ENCODE results near the gene SH3GL3. TPM values are rescaled to one million over a fixed set of nuclear protein-coding genes. Genes with fewer than 3 reads are reported as not detected.

The SH3GL3 gene
- polyA plus RNA-seq, 1 of the 3 experiments (the other 2 are of a cell fraction): not detected

DNA sequence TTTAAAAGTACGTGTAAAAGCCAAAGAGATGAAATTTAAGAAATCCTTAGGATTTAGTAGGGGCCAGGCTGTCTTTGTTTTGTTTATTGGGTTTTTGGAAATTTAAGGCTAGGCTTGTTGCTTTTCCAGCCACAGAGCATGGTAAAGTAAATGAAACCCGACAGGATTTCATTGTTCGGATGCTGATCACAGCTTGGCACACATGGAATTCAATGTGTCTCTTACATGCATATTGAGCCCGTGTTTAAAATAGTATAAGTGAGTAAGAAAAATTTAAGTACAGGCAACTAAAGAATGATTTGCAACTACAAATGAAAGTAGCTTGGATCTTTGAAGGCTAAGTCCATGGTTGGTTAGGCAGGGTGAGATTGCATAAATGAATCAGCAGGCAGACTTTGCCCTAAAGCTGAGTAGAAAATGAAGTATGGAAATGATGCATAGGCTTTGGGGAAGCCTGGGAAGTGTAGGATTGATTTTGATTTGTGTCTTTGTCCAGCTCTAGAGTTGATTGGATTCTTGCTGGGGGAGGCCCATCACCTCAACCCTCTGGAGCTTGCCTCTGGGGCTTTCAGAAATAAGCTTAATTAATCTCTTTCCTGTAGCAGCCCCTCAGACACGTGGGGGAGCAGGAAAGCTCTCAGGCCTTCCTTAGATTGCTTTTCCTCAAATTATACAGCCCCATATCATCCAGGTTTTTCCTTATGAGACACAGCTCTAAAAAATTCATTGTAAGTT, 138.6 kb downstream of the SH3GL3 start:
- no peak for DNase-seq
- no peaks in the 10 kb centered on the region for H3K9me2 ChIP-seq
- TF ChIP-seq EZH2phosphoT487 (IDR thresholded peaks at IDR 0.05; ENCODE audit: borderline replicate concordance, low read depth): no peak
- no peaks in the 10 kb centered on the region for H4K20me1 ChIP-seq (ENCODE audit: insufficient read depth)
- H3K27me3 ChIP-seq (ENCODE audit: insufficient read depth): no peaks in the 10 kb centered on the region; the same call in 1 of the 2 replicates
- H3K36me3 ChIP-seq (replicated peaks in 1 of 2; ENCODE audit: control insufficient read depth in 1 of 2, insufficient read depth in 2 of 2, low read length in 1 of 2): no peaks in the 10 kb centered on the region
- no peaks in the 10 kb centered on the region for H3K9me3 ChIP-seq
- CTCF ChIA-PET: interaction anchor here (1.1 to 1.8 kb wide), 4 partner anchors 18 to 147 kb away, joined by 3 to 9 read pairs (median 4); no protein-coding TSS in a partner anchor
- no peak overlapping the region for H2AFZ ChIP-seq (ENCODE audit: low read depth)
- no peaks in the 10 kb centered on the region for H3K79me2 ChIP-seq (ENCODE audit: insufficient read depth)
- no peak overlapping the region for H3K27ac ChIP-seq (ENCODE audit: low read depth in 2 of 2, low read length in 1 of 2)
- H3F3A ChIP-seq (replicated peaks; ENCODE audit: insufficient read depth): peaks cover 7% of the 10 kb centered on the region
- POLR2A ChIA-PET: interaction anchor here (0.7 kb wide), 1 partner anchor 231 kb away, joined by 3 read pairs; no protein-coding TSS in a partner anchor
- no peak overlapping the region for H3K4me2 ChIP-seq
- WGBS (ENCODE audit: low lambda C conversion rate): 7% methylated on average over 5 of the region's 5 CpGs
- no peak overlapping the region for H3K4me3 ChIP-seq (ENCODE audit: low read depth in 2 of 2, low read length in 1 of 2)
- H3K9ac ChIP-seq: no peak overlapping the region
- peaks cover 0 to 9% of the 10 kb centered on the region in 2 experiments; a peak in 1 of 4 replicates for H3K4me1 ChIP-seq (ENCODE audit: control insufficient read depth in 1 of 2, insufficient read depth in 2 of 2, low read depth in 1 of 2, low read length in 1 of 2)

GRCh38 chr15:83587091-83587490, 139.9 kb downstream of the SH3GL3 start:
- POLR2A ChIA-PET: interaction anchor here (0.6 kb wide), 1 partner anchor 148 kb away, joined by 3 read pairs; no protein-coding TSS in a partner anchor
- Histone ChIP-seq H3K27me3 (ENCODE audit: insufficient read depth) (no peaks in the 10 kb centered on the region; the same call in 1 of the 2 replicates), H3K4me3 (ENCODE audit: low read depth in 2 of 2, low read length in 1 of 2) (no peak overlapping the region), H3F3A (replicated peaks; ENCODE audit: insufficient read depth) (peaks cover 6% of the 10 kb centered on the region), H3K4me2 (no peak overlapping the region), H3K36me3 (replicated peaks in 1 of 2; ENCODE audit: control insufficient read depth in 1 of 2, insufficient read depth in 2 of 2, low read length in 1 of 2) (no peaks in the 10 kb centered on the region), H4K20me1 (ENCODE audit: insufficient read depth) (no peaks in the 10 kb centered on the region), H3K27ac (ENCODE audit: low read depth in 2 of 2, low read length in 1 of 2) (no peak overlapping the region), H3K9ac (no peak overlapping the region), H3K9me3 (no peaks in the 10 kb centered on the region), H3K9me2 (no peaks in the 10 kb centered on the region), H2AFZ (ENCODE audit: low read depth) (no peak overlapping the region), H3K4me1 (ENCODE audit: control insufficient read depth in 1 of 2, insufficient read depth in 2 of 2, low read depth in 1 of 2, low read length in 1 of 2) (peaks cover 0 to 9% of the 10 kb centered on the region in 2 experiments; a peak in 1 of 4 replicates), H3K79me2 (ENCODE audit: insufficient read depth) (no peaks in the 10 kb centered on the region)
- no peak for DNase-seq
- TF ChIP-seq MEF2A (IDR thresholded peaks at IDR 0.05; ENCODE audit: borderline replicate concordance, low read depth): no peak
- TF ChIP-seq CHD2 (IDR thresholded peaks at IDR 0.05; ENCODE audit: low read length, partially characterized antibody): no peak
- no peak for TF ChIP-seq SMC3 (IDR thresholded peaks at IDR 0.05; ENCODE audit: low read depth, low read length)
- no peak for TF ChIP-seq FOXJ3 (CRISPR knock-in tag; IDR thresholded peaks at IDR 0.05)
- TF ChIP-seq GABPA (IDR thresholded peaks at IDR 0.05; ENCODE audit: low read depth): no peak
- TF ChIP-seq RFX5 (IDR thresholded peaks at IDR 0.05; ENCODE audit: low read length): no peak
- TF ChIP-seq, protein P1, sequence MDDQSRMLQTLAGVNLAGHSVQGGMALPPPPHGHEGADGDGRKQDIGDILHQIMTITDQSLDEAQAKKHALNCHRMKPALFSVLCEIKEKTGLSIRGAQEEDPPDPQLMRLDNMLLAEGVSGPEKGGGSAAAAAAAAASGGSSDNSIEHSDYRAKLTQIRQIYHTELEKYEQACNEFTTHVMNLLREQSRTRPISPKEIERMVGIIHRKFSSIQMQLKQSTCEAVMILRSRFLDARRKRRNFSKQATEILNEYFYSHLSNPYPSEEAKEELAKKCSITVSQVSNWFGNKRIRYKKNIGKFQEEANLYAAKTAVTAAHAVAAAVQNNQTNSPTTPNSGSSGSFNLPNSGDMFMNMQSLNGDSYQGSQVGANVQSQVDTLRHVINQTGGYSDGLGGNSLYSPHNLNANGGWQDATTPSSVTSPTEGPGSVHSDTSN (IDR thresholded peaks at IDR 0.05): no peak
- TF ChIP-seq EZH2phosphoT487 (IDR thresholded peaks at IDR 0.05; ENCODE audit: borderline replicate concordance, low read depth): no peak
- TF ChIP-seq, protein P2, sequence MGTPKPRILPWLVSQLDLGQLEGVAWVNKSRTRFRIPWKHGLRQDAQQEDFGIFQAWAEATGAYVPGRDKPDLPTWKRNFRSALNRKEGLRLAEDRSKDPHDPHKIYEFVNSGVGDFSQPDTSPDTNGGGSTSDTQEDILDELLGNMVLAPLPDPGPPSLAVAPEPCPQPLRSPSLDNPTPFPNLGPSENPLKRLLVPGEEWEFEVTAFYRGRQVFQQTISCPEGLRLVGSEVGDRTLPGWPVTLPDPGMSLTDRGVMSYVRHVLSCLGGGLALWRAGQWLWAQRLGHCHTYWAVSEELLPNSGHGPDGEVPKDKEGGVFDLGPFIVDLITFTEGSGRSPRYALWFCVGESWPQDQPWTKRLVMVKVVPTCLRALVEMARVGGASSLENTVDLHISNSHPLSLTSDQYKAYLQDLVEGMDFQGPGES (IDR thresholded peaks at IDR 0.05; ENCODE audit: low read depth, low read length): no peak
- no peak for TF ChIP-seq NFIC (IDR thresholded peaks at IDR 0.05; ENCODE audit: borderline replicate concordance)
- 11% methylated on average over 3 of the region's 3 CpGs for WGBS (ENCODE audit: low lambda C conversion rate)
- CTCF ChIA-PET: interaction anchor here (1.4 to 1.7 kb wide), 2 partner anchors 16 to 29 kb away, joined by 3 to 5 read pairs; no protein-coding TSS in a partner anchor

Data from SK-N-SH (cell line).